AML-193 (cell line): Measurements from ENCODE around the gene GPRC5D.

ENCODE experiments used
- DNase-seq, 2 experiments: peaks; one replicate each; lab custom pipeline; 2025; lab: John Stamatoyannopoulos, UW

Gene GPRC5D

DNA sequence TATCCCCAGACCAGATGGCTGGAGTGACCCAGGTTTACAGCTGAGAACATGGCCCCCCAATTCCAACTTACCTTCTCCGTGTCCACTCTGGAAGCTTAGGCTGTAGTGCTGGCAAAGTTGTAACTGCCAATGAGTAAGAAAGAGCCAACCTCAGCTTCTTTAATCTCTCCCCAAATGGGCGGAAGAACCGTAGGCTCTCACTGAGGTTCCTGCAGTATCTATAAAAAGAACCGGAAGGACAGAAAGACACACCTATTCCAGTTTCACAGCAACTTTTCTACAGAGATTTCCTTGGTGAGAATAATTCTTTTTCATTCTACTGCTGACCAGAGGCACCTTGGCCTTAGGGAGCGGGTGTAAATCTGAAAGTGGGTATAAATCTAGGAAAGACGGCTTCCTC is at the start of gene GPRC5D:
Gene GPRC5D, minus strand, starts transcription at position 135 of the 400 bp plus-strand sequence. CDS start 1,786 bp downstream, outside the sequence.
- DNase-seq: no peak

- no peak for DNase-seq
These were observed 49.7 kb upstream of the GPRC5D start for GRCh38 chr12:13001775-13002040.

GRCh38 chr12:13000925-13001774 is 49.2 kb upstream of the GPRC5D start:
- DNase-seq: peak; percentile 31 to 50

GRCh38 chr12:13000616-13000924 is 48.6 kb upstream of the GPRC5D start:
- DNase-seq: no peak

- DNase-seq: peak; percentile 75 to 79
These were observed 48.1 kb upstream of the GPRC5D start, which contains the start of gene HEBP1 for GRCh38 chr12:12999959-13000615. HEBP1 (minus strand) TSS chr12:13000265; CDS start chr12:13000114, 151 bp downstream.

- peak in 1 of 2 experiments; percentile 15 for DNase-seq
These were observed 47.4 kb upstream of the GPRC5D start for GRCh38 chr12:12999271-12999958.

DNA sequence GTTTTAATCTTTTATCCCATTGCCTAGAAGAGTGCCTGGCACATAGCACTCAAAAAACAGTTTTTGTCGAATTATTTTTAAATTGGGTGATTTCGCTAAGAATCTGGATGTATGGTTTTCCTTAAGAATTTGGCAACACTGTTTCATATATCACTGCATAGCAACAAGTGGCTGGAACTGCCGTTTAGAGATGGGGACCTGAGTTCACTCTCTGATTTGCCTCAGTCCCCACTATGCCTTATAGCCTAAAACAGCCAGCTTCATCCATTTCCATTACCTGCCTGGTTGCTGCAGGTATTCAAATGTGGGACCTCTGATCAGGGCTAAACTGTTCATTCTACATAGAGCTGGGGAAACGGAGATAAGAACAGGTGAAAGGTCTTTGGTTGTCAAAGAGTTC is 46.3 kb upstream of the GPRC5D start:
- DNase-seq: no peak

DNA sequence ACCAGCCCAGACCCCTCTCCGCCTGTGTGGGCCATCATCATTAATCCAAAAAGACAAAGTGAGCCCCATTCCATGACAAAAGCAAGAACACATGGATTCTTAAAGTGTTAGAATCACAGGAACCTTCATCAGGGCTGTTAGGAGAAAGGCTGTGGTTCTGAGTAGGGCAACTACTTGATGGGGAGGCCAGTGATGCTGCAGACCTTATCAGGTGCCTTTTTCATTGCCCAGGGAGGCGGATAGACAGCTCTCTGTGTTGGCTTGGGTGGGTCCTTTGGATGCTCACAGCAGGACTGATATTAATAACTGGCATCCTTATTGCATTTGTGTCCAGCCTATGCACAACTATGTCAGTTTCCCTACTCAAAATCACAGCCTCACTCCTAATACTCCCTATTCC is 45.8 kb upstream of the GPRC5D start:
- no peak for DNase-seq

DNA sequence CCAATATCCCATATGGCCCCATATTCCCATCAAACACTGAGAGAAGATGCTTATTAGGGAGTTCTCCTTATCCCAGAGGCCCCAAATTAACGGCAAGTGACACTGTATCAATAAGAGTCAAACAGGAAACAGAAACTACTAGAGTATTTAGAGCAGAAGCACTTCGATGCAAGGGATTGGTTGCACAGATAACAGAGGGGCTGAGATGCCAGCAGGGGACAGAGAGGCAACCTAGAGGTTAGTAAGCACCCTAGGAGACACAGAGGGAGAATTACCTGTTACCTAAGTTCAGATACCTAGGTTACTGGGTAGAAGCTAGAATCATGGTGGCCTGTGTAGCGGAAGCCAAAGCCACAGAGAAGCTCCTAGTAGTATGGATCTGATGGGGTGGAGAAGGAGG is 45.2 kb upstream of the GPRC5D start:
- no peak for DNase-seq

GRCh38 chr12:12996209-12996608 is 44.2 kb upstream of the GPRC5D start:
- DNase-seq: no peak

- no peak for DNase-seq
These were observed 43.1 kb upstream of the GPRC5D start for GRCh38 chr12:12995088-12995487.

- no peak for DNase-seq
These were observed 41.4 kb upstream of the GPRC5D start for GRCh38 chr12:12993367-12993766.

DNA sequence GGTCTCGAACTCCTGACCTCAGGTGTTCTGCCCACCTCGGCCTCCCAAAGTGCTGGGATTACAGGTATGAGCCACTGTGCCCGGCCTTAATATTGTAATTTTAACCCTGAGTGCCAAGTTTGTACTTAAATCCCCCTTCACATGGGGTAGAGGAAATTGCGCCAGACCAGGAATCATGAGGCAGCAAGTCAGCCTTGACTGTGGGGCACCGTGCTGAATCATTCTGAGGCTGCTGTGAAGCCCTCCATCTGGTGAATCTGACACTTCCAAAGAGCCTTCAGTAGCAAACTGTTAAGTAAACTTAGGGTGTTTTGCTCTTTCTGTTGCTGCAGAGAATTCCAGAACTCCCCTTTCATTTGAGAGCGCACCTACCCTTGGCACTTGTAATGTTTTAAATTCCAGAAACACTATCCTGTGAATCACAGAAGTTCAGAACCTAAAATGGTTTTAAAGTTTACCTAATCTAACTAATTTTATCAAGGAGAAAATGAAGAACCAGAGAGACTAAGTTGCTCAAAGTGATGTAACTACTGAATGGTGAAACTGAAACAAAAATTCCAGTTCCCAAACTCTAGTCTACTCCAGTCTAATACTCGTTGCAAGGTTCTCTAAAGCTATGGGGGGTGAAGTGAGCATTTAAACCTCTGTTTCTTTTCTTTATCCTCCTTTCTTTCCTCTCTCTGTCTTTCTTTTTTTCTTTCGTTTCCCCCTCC is 40.6 kb upstream of the GPRC5D start:
- DNase-seq: peak; percentile 46 to 65

DNA sequence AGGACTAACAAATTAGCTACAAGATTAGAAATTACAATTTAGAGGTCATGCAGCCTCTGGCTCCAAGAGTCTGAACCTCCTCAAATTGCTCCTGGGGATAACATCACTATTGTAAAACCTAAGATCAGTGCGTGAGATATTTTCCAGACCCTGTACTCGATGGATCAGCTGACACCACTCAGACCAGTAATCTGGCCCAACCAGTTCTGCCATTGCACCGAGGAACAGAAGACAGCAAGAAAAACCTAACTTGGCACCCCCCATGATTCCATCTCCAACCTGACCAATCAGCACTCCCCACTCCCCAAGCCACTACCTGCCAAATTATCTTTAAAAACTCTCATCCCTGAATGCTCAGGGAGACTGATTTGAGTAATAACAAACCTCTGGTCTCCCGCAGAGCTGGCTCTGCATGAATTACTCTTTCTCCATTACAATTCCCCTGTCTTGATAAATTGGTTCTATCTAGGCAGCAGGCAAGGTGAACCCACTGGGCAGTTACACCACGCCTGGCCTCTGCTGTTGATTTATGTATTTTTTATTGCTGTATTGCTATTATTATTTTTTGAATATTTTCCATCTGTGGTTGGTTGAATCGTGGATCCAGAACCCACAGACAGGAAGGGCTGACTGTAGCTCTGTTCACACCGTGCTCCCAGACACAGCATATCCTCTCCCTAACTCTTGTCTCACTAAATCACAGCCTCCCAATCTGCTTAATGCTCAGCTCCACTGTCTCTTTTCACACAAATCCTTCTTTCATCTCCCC is 38.9 kb upstream of the GPRC5D start:
- DNase-seq: no peak

GRCh38 chr12:12987421-12987820 is 35.5 kb upstream of the GPRC5D start:
- DNase-seq: no peak

DNA sequence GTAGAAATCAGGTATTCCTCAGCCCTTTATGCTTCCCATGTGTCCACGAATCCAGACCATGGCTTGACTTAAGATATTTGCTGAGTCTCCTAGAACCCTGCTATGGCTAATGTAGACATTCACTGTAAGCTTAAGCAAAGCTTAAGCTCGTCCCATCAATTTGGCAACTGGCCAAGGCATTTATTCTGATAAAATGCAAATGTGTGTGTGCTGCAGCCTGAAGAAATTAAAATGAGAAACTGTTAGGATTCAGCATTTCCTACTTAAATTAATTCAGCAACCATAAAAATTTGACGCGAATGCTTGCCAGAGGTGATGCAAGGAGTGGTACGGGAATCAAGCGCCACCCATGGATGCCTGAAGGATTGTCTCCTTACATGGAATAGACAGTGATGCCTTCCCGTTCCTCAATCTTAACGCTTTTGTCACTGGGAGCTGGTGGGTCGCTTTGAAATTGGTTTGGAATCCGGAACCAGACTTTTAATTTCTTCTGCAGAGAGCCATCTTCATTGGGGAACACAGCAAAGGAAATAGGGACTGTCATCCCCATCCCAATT is 34.9 kb upstream of the GPRC5D start:
- DNase-seq: no peak

DNA sequence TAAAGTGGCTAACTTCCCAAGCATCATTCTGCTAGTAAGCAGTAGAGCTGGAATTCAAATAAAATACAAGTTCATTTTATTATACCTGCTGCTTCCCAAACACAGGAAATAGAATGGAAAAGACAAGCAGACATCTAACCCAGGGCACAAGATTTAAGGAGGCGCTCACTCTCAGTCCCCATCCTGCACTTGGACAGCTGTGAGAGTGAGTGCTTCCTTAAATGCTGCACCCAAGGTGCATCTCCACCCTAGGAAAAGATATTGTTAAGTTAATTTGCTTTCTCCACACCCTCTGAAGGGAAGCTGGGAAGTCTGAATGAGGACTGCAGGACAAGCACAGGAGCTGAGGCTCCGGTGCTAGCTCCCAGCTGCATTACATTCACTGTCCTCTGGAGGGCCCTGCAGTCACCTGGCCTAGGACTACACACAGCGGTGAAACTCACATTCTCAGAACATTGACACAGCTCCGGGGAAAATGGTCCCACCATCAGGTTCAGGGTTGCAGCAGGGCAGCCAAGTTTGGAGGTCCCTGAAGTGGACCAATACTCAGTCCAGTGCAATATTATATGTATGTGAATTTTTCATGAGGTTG is 33.9 kb upstream of the GPRC5D start:
- peak; percentile 43 to 53 for DNase-seq

- DNase-seq: no peak
These were observed 32.2 kb upstream of the GPRC5D start for GRCh38 chr12:12984149-12984548.

GRCh38 chr12:12983420-12984035 is 31.6 kb upstream of the GPRC5D start:
- peak; percentile 21 to 23 for DNase-seq

GRCh38 chr12:12982331-12982730 is 30.4 kb upstream of the GPRC5D start:
- no peak for DNase-seq
